Neural progenitor cell (in vitro differentiated cells): Measurements from ENCODE around the gene TAF1C.

Experiments used
- CTCF ChIP-seq: fragments of 200-600 bp; sonication (generic); IDR thresholded peaks from 2 replicates; pipeline ENCODE4 v1.5.1; 2017; ENCODE audit warnings: antibody characterized with exemption, mild to moderate bottlenecking
- EZH2 ChIP-seq: fragments of 200-600 bp; sonication (generic); IDR thresholded peaks from 2 replicates; pipeline ENCODE4 v1.6.1; 2017; ENCODE audit warnings: antibody characterized with exemption, mild to moderate bottlenecking, moderate library complexity
- EZH2phosphoT487 ChIP-seq: fragments of 200-600 bp; sonication (generic); IDR thresholded peaks from 2 replicates; pipeline ENCODE4 v1.6.1; 2017; ENCODE audit warnings: antibody characterized with exemption

DNA sequence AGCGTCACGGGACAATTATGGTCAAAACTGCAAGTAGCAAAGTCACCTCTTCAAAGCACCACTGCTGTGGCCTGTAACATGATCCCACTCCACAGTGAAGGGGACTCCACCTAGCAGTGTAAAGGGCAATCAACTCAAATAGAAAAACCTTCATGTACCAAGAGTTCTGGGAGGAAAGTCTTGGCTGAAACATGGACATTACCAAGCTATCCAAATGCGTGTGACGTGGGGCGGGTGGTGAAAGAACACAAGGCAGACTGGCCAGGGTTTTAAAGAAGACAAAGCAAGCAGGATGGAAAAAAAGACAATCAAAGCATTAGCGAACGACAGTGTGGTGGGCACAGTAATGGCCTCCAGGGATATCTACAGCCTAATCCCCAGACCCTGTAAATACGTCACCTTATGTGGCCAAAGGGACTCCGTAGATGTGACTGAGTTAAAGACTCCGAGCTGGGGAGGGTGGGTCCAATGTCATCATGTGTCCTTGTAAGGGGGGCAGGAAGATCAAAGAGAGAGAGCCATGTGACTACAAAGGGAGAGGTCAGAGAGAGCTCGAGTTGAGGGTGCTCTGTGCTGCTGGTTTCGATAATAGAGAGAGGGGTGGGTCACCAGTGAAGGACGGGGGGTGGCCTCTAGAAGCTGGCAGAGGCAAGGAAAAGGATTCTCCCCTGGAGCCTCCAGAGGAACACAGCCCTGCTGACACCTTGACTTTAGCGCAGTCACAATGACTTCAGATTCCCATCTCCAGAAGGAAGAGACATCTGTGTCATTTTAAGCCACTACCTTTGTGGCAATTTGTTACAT, 47.8 kb downstream of the TAF1C start:
- TF ChIP-seq CTCF: no peak
- TF ChIP-seq EZH2: no peak
- no peak for TF ChIP-seq EZH2phosphoT487
